IPS-15b (cell line): ENCODE measurements around the gene KTN1.

Source experiments
- H3K27me3 ChIP-seq: one replicate; pipeline ENCODE4 v1.6.1; 2013; ENCODE audit warnings: low read length; ENCODE audit not compliant: control insufficient read depth, insufficient read depth
- H3K36me3 ChIP-seq: one replicate; pipeline ENCODE4 v1.6.1; 2013; ENCODE audit warnings: low read length; ENCODE audit not compliant: control insufficient read depth, insufficient read depth
- H3K4me1 ChIP-seq: one replicate; pipeline ENCODE4 v1.6.1; 2013; ENCODE audit warnings: mild to moderate bottlenecking, low read length; ENCODE audit not compliant: control insufficient read depth, insufficient read depth
- H3K4me3 ChIP-seq: one replicate; pipeline ENCODE4 v1.5.1; 2013; ENCODE audit warnings: low read depth, low read length
- H3K9ac ChIP-seq: one replicate; pipeline ENCODE4 v1.6.1; 2013; ENCODE audit warnings: low read depth, mild to moderate bottlenecking, low read length
- H3K9me3 ChIP-seq: one replicate; pipeline ENCODE4 v1.6.1; 2013; ENCODE audit warnings: mild to moderate bottlenecking, low read length; ENCODE audit not compliant: control insufficient read depth, insufficient read depth

Gene KTN1

DNA sequence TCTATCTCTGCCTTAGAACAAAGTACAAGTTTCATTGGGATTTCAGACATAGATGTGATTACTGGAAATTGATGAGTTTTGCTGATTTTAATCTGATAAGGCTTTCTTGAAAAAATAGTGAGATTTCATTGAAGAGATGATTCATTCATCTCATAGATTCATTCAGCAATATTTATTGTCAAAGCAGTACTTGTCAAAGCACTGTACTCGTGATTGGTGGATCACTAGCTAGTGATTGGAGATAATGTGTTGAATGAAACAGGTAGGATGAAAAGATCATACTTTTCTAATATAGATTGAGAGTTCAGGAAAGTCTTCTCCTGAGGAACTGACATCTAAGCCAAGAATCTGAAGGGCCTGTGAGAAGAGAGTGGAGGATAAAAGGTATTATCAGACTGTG, 71.0 kb downstream of the KTN1 start:
- Histone ChIP-seq H3K36me3 (peaks cover 9% of the 10 kb centered on the region), H3K4me1 (no peaks in the 10 kb centered on the region), H3K27me3 (no peaks in the 10 kb centered on the region), H3K4me3 (no peak overlapping the region), H3K9ac (no peak overlapping the region), H3K9me3 (no peaks in the 10 kb centered on the region)

DNA sequence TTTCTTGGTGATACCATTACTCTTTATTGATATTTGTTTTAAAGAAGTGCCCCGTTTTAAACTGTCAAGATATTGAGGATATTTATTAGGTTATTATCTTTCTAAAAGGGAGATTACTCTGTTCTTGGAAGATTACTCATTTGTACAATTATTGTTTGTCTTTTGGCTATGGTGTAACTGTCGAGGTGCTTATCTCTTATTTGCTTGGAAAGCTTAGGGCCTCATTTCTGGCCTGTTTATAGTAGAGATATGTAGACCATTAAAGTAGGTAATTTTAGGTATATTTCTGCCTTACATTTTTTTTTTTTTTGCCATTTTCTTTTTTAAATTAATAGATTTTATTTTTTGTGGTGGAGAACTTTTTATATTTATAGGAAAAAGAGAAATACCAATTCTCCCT, 74.2 kb downstream of the KTN1 start:
- H3K36me3 ChIP-seq, result peaks cover 5% of the 10 kb centered on the region
- no peak overlapping the region for H3K4me3 ChIP-seq
- no peaks in the 10 kb centered on the region for H3K4me1 ChIP-seq
- no peak overlapping the region for H3K9ac ChIP-seq
- H3K9me3 ChIP-seq, result no peaks in the 10 kb centered on the region
- H3K27me3 ChIP-seq, result no peaks in the 10 kb centered on the region

DNA sequence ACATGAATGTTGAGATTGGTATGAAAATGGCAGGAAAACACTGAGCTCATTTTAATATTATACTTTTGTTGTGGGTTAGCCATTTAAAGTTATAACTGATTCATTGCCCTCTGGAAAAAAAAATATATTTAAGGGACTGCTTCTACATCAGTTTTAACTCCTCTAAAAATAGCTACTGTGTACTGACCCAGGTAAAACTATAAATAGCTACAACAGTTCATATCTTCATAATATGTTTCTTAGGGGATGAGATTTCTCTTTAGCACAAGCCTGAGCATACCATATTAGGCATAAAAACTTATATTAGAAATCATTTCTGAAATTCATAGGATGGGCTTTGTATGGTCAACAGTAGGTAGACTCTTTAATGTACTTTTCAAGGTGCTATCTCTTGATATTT, 81.0 kb downstream of the KTN1 start:
- H3K36me3 ChIP-seq, result no peaks in the 10 kb centered on the region
- no peaks in the 10 kb centered on the region for H3K27me3 ChIP-seq
- H3K4me3 ChIP-seq, result no peak overlapping the region
- no peaks in the 10 kb centered on the region for H3K4me1 ChIP-seq
- H3K9me3 ChIP-seq, result no peaks in the 10 kb centered on the region
- no peak overlapping the region for H3K9ac ChIP-seq

DNA sequence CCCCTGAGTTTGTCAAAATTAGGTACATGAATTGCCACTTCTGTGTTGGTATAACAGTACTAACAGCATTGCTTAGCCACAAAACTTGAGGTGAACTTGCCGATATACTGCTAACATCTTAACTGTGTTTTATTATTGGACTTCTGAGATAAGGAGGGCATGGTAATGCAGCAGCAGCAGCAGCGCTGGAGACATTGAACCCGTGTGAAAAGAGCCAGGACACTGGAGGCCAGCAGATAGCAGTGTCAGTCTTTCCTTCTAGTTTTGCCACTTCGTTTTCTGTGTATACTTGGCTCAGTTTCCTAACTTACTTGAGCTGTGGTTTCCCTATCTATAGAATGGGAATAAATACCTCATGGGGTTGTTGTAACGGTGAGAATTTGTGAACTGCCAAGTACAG, 82.7 kb downstream of the KTN1 start:
- Histone ChIP-seq H3K9me3 (no peaks in the 10 kb centered on the region), H3K27me3 (no peaks in the 10 kb centered on the region), H3K36me3 (no peaks in the 10 kb centered on the region), H3K4me3 (no peak overlapping the region), H3K4me1 (no peaks in the 10 kb centered on the region), H3K9ac (no peak overlapping the region)

DNA sequence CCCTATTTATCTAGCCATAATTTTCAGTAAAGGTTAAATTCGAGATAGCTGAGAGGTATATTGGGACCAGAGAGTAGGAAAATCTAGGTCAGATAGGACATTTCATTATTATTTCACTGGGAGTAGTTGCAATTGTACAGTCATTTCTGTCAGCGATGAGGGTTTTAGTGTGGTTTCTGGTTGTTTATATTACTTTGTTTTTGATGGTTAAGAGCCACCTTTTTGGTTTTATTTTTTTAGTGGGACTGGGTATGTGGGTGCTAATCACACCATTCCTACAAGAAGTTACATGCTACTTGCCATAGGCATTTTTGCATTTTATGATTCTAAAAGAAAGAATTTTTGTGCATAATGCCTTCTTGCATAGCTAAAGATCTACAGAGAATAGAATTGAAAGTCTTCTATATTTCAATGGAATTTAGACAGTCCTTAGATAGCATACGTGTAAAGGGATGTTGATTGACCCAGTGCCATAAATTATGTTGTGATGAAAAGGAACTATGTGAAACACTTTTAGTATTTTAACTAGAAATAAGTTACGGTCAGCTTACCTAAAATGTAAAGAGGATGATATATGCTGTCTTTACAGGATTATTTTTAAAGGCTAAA, 85.2 kb downstream of the KTN1 start:
- Histone ChIP-seq H3K9ac (no peak overlapping the region), H3K9me3 (no peaks in the 10 kb centered on the region), H3K4me3 (no peak overlapping the region), H3K4me1 (no peaks in the 10 kb centered on the region), H3K36me3 (no peaks in the 10 kb centered on the region), H3K27me3 (no peaks in the 10 kb centered on the region)

DNA sequence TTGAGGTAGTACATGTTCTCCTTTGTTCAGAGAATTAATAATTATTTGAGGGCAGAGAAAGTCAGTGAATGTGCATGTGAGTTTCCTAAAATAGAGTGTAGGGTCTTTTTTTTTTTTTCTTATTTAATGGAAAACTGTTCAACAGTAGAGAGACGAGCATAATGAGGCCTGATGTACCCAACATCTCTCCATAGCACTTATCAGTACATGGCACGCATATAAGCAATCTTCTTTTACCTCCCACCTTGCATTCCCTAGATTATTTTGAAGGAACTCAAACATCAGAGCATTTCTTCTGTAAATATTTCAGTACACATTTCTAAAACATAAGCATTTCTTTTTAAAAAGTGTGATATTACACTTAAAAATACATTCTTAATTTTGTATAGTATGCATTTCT, 87.8 kb downstream of the KTN1 start:
- Histone ChIP-seq H3K9me3 (no peaks in the 10 kb centered on the region), H3K9ac (no peak overlapping the region), H3K36me3 (no peaks in the 10 kb centered on the region), H3K4me1 (no peaks in the 10 kb centered on the region), H3K27me3 (no peaks in the 10 kb centered on the region), H3K4me3 (no peak overlapping the region)

DNA sequence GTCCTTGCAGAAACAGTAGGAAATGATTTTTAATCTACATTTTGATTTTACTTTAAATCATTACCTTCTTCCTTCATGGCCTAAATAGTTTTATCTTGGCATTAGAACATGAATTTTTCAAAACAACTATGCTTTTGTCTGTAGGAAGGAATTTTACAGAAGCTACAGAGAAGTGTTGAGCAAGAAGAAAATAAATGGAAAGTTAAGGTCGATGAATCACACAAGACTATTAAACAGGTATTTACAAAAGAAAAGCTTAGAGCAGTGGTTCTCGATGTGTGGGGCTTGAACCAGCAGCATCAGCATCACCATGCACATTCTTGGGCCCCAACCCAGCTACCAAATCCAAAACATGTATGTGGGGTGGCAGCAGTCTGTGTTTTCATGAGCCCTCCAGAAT, 91.6 kb downstream of the KTN1 start:
- Histone ChIP-seq H3K36me3 (no peaks in the 10 kb centered on the region), H3K9ac (no peak overlapping the region), H3K4me3 (no peak overlapping the region), H3K4me1 (no peaks in the 10 kb centered on the region), H3K9me3 (no peaks in the 10 kb centered on the region), H3K27me3 (no peaks in the 10 kb centered on the region)

DNA sequence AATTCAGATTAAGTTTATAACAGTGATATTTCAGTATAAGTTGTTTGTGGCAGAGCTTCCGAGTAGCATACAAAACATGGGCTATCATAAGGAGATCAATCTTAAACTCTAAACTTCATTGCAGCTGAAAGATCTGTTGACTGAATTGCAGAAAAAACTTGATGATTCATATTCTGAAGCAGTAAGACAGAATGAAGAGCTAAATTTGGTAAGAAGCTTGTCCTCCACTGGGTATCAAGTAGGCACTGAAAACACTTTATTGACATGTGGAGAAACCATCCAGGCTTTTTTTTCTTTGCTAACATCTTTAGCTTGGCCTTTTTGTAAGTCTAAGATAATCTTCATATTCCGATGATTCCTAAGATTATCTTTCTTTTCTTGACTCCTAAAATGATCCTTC, 93.0 kb downstream of the KTN1 start:
- Histone ChIP-seq H3K36me3 (no peaks in the 10 kb centered on the region), H3K27me3 (no peaks in the 10 kb centered on the region)

DNA sequence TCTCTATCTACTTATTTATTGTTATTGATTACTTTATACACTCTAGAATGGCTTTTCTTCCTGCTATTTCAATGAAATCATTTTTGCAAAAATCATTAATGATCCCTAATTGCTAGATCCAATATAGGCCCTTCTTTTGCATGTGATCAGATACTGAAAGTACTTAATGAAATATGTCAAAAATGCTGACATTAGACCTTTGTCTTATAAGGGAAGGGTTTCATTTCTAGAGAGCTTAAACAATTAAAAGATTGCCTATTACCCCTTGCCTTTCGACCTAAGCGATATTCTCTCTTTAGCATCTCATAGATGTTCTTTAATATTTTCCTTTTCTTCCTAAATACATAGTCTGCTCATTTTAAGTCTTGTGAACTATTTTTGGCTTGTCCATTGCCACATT, 101.1 kb downstream of the KTN1 start:
- Histone ChIP-seq H3K9me3 (no peaks in the 10 kb centered on the region), H3K36me3 (peaks cover 8% of the 10 kb centered on the region), H3K4me1 (no peaks in the 10 kb centered on the region), H3K27me3 (no peaks in the 10 kb centered on the region), H3K9ac (no peak overlapping the region), H3K4me3 (no peak overlapping the region)

More for the DNA sequence above, 93.0 kb downstream of the KTN1 start:
- no peak overlapping the region for H3K9ac ChIP-seq
- no peaks in the 10 kb centered on the region for H3K4me1 ChIP-seq
- H3K9me3 ChIP-seq, result no peaks in the 10 kb centered on the region
- no peak overlapping the region for H3K4me3 ChIP-seq

DNA sequence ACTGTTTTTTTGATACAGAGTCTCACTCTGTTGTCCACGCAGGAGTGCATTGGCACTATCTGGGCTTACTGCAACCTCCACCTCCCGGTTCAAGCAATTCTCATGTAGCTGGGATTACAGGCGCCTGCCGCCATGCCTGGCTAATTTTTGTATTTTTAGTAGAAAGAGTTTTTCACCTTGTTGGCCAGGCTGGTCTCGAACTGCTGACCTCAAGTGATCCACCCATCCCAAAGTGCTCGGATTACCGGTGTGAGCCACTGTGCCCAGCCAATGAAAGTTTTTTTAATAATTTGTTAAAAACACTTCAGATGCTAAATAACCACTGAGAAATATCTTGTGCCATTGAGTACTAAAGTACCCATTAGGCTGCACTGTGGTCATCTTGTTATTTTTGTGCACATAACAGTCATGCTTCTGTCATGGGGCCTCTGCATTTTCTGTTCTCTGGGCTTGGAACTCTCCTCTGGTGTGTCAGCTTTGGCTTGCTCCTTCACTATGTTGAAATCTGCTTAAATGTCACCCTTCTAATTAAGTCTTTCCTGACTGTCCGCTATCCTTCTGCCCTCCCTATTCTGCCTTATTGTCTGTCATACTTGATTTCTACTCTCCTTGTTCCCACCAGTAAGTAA, 105.1 kb downstream of the KTN1 start:
- H3K36me3 ChIP-seq, result no peaks in the 10 kb centered on the region
- H3K4me1 ChIP-seq, result peaks cover 2% of the 10 kb centered on the region
- no peaks in the 10 kb centered on the region for H3K27me3 ChIP-seq
- no peak overlapping the region for H3K4me3 ChIP-seq
- no peak overlapping the region for H3K9ac ChIP-seq
- H3K9me3 ChIP-seq, result no peaks in the 10 kb centered on the region

DNA sequence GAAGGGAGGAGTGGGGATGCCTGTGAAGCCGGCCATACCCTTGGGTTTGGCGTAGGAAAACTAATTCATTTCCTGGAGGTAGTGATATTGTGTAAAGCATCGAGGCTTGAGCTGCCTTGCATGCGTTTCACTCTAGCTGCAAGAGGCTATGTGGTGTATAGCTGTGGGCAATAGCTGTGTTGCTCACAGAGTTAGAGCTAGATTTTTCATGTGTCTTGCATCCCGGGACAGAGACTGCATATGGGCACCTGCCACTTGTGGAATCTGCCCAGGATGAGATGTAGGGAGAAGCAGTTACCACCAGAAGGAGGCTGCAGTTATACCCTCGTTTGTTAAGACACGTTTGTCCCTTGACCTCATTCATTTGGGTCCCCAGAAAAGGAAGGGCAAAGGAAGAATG, 106.7 kb downstream of the KTN1 start:
- Histone ChIP-seq H3K4me3 (no peak overlapping the region), H3K36me3 (no peaks in the 10 kb centered on the region)

DNA sequence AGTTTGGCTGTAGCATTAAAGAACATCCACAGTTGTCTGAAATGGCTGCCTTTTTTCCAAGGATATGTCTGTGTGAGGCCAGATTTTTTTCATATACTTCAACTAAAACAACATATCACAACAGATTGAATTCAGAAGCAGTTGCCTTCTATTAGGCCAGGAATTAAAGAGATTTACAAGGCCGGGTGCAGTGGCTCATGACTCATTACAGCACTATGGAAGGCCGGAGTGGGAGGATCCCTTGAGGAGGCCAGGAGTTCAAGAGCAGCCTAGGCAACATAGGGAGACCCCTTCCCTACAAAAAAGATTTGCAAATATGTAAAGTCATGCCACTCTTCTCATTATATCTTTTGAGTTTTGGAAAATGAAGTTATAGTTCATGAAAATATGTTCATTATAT, 108.6 kb downstream of the KTN1 start:
- Histone ChIP-seq H3K4me1 (peaks cover 5% of the 10 kb centered on the region), H3K9me3 (no peaks in the 10 kb centered on the region), H3K27me3 (no peaks in the 10 kb centered on the region), H3K4me3 (no peak overlapping the region), H3K9ac (no peak overlapping the region), H3K36me3 (no peaks in the 10 kb centered on the region)

More for the DNA sequence above, 106.7 kb downstream of the KTN1 start:
- Histone ChIP-seq H3K9me3 (no peaks in the 10 kb centered on the region), H3K4me1 (peaks cover 5% of the 10 kb centered on the region), H3K27me3 (no peaks in the 10 kb centered on the region), H3K9ac (no peak overlapping the region)
